ENCODE results near the gene ARHGEF11. TPM values are rescaled to one million over a fixed set of nuclear protein-coding genes. Genes with fewer than 3 reads are reported as not detected.

ARHGEF11 gene
- total RNA-seq, 6 experiments from 2014 or later, result 21.3 to 24.8 (median 22.4) TPM

DNA sequence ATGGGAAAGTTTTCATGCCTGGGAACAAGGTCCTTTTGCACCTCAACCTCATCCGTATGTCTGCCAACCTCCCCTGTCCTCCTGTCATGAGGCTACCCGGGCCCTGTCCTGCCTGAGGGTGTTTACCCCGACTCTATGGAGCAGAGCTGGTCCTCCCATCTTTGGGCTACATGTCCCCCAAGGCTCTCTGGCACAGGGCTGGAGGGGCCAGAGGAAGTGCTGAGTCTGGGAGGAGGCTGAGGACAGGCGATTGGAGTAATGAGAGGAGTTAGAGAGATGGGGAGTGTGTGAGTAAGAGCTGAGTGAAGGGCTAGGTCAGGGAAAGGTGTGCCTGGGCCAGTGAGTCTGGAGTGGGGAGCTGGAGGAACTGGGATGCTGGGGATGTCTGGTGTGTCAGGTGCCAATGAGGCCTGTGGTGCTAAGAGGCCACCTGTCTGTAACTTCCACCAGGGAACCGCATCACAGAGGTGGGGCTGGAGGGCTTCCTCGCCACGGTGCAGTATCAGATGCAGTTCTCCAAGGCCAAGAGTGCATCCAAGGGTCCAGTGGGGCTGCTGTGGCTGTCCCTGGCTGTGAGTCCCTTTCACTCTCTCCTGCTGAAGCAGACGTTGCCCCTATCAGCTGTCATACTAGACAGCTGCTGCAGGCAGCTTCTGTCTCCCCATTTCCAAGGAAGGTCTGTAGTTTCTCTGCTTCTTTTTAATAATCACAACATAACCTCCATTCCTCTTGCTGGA is 113.4 kb downstream of the ARHGEF11 start:
- DNase-seq, result no peak
- H3K9me3 Mint-ChIP-seq, result no peaks in the 10 kb centered on the region
- TF ChIP-seq, protein P1, sequence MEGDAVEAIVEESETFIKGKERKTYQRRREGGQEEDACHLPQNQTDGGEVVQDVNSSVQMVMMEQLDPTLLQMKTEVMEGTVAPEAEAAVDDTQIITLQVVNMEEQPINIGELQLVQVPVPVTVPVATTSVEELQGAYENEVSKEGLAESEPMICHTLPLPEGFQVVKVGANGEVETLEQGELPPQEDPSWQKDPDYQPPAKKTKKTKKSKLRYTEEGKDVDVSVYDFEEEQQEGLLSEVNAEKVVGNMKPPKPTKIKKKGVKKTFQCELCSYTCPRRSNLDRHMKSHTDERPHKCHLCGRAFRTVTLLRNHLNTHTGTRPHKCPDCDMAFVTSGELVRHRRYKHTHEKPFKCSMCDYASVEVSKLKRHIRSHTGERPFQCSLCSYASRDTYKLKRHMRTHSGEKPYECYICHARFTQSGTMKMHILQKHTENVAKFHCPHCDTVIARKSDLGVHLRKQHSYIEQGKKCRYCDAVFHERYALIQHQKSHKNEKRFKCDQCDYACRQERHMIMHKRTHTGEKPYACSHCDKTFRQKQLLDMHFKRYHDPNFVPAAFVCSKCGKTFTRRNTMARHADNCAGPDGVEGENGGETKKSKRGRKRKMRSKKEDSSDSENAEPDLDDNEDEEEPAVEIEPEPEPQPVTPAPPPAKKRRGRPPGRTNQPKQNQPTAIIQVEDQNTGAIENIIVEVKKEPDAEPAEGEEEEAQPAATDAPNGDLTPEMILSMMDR (IDR thresholded peaks at IDR 0.05), result no peak
- no peaks in the 10 kb centered on the region for H3K36me3 Mint-ChIP-seq (ENCODE audit: low read depth)
- peaks cover 19% of the 10 kb centered on the region for H3K27me3 Mint-ChIP-seq (ENCODE audit: insufficient read depth)
- no peak overlapping the region for H3K27ac Mint-ChIP-seq
- H3K4me3 Mint-ChIP-seq, result no peak overlapping the region
- peaks cover 11% of the 10 kb centered on the region for H3K4me1 Mint-ChIP-seq (ENCODE audit: low read depth)

DNA sequence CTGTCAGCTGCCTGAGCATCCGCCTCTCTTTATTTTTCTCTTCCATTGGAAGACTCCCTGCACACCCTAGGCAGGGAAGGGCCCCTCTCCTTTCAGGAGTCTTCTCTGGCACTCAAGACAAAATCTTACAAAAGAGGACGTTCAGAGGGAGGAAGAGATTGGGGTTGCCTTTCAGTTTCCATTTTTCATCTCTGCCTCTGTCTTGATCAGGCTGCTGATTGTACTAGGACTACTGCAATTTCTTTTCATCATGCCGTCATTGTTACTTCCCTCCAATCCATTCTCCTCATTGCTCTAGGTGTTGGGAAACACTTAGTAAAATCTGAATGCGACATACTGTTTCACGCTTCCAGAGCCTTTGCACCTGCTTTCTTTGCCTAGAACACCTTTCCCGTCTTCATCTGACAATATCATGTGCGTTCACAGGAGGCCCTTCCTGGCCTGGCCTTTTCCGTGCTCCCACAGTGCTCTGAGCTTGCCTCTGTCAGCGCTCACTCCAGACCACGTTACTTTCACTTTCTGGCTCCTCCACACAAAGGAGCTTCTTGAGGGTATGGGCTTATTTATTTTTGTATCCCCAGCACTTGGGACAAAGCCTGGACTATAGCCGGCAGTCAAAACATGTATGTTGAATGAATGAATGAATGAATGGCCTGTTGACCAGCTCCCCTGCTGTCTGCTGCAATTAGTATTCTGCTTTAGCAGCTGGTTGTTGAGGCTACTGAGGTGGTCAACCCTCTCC is 114.2 kb downstream of the ARHGEF11 start:
- peaks cover 21% of the 10 kb centered on the region for H3K27me3 Mint-ChIP-seq (ENCODE audit: insufficient read depth)
- peak overlapping the region; percentile 30; the same call in 1 of the 2 replicates for H3K4me3 Mint-ChIP-seq
- no peak overlapping the region for H3K27ac Mint-ChIP-seq
- no peak for DNase-seq
- TF ChIP-seq, protein P1 (IDR thresholded peaks at IDR 0.05), result no peak
- no peaks in the 10 kb centered on the region for H3K9me3 Mint-ChIP-seq
- H3K4me1 Mint-ChIP-seq (ENCODE audit: low read depth), result peaks cover 18% of the 10 kb centered on the region
- H3K36me3 Mint-ChIP-seq (ENCODE audit: low read depth), result no peaks in the 10 kb centered on the region

DNA sequence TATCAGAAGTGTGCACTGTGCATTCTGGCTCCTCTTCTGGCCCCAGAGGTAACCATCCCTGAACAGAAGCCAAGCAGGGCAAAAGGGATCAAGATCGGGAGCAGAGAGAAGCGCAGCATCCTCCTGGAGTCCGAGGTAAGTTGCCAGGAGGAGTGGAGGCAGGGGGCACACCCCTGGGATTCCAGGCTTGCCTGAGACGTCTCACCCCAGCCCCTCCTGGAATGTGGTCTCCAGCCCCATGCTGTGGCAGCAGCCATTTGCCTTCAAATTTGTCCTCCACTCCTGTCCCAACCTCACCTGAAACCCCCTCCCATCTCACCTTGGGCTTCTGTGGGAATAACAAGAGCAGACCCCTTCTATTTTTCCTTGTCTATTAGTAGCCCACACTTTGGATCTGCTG is 115.1 kb downstream of the ARHGEF11 start:
- no peaks in the 10 kb centered on the region for H3K9me3 Mint-ChIP-seq
- H3K27ac Mint-ChIP-seq, result no peak overlapping the region
- peaks cover 25% of the 10 kb centered on the region for H3K27me3 Mint-ChIP-seq (ENCODE audit: insufficient read depth)
- DNase-seq, result no peak
- peaks cover 27% of the 10 kb centered on the region for H3K4me1 Mint-ChIP-seq (ENCODE audit: low read depth)
- H3K36me3 Mint-ChIP-seq (ENCODE audit: low read depth), result no peaks in the 10 kb centered on the region
- H3K4me3 Mint-ChIP-seq, result no peak overlapping the region
- TF ChIP-seq, protein P1 (IDR thresholded peaks at IDR 0.05), result no peak

DNA sequence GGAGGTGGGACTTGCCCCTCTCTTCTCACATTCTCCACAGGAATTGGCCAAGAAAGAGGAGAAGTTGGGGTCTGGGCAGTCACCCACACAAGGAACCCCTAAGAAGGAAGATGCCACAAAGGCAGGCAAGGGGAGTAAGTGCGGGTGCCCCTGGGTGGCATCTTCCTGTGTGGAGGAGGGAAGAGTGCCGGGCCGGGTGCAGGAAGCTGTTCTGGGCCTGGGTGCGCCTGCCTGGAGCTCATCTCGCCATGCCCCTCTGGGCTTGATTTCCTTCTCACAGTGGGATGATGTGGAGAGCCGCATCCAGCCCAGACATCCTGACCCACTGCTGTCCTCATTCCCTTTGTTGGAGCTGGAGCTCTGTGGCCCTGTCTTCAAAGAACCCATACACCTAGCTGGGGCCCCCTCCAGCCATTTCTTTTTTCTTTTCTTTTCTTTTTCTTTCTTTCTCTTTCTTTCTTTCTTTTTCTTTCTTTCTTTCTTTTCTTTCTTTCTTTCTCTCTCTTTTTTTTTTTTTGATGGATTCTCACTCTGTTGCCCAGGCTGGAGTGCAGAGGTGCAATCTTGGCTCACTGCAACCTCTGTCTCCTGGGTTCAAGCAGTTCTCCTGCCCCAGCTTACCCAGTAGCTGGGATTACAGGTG is 115.8 kb downstream of the ARHGEF11 start:
- no peak for DNase-seq
- Mint-ChIP-seq H3K27me3 (ENCODE audit: insufficient read depth) (peaks cover 25% of the 10 kb centered on the region), H3K4me3 (no peak overlapping the region), H3K36me3 (ENCODE audit: low read depth) (no peaks in the 10 kb centered on the region), H3K27ac (no peak overlapping the region), H3K9me3 (no peaks in the 10 kb centered on the region), H3K4me1 (ENCODE audit: low read depth) (peaks cover 33% of the 10 kb centered on the region)
- TF ChIP-seq, protein P1 (IDR thresholded peaks at IDR 0.05), result no peak

DNA sequence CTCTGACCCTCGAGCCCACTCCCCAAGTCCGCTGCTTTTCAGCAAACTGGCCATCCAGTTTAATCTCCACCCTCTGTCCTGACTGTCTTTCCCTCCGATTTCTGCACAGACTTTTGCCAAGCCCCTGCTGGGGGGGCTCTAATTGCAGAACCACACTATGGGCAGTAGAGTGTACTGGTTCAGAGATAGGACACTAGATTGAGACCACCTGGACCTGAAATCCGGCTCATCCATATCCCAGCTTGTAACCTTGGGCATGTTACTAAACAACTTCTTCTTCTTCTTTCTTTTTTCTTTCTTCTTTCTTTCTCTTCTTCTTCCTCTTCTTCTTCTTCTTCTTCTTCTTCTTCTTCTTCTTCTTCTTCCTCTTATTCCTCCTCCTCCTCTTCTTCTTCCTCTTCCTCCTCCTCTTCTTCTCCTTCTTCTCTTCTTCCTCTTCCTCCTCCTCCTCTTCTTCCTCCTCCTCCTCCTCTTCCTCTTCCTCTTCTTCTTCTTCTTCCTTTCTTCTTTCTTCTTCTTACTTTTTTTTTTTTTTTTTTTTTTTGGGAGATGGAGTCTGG is 117.4 kb downstream of the ARHGEF11 start:
- Mint-ChIP-seq H3K4me1 (ENCODE audit: low read depth) (peaks cover 38% of the 10 kb centered on the region), H3K4me3 (peak overlapping the region; percentile 64), H3K27me3 (ENCODE audit: insufficient read depth) (peaks cover 30% of the 10 kb centered on the region), H3K36me3 (ENCODE audit: low read depth) (no peaks in the 10 kb centered on the region), H3K27ac (no peak overlapping the region), H3K9me3 (no peaks in the 10 kb centered on the region)
- no peak for DNase-seq
- TF ChIP-seq, protein P1 (IDR thresholded peaks at IDR 0.05), result peak; percentile 36; the same call in 1 of the 2 replicates
